IMR-90 (cell line): ENCODE results near the gene OLAH. TPM values are rescaled to one million over a fixed set of nuclear protein-coding genes. Genes with fewer than 3 reads are reported as not detected.

ENCODE experiments used
- ATAC-seq: fragments of 200-7000 bp; cut with Tn5 transposase; 2 replicates; pipeline ENCODE4 v1.9.1; 2020; ENCODE audit warnings: low read depth, mild to moderate bottlenecking, moderate library complexity
- BruUV-seq: library from RNA; stranded (reverse); fragments of 400-500 nt; replicated peaks from 2 replicates; lab custom pipeline; 2021; lab: Mats Ljungman, UMichigan
- CTCF ChIA-PET: fragments of 300-600 bp; formaldehyde crosslinking; extraction: SDS; loops from one replicate; lab custom pipeline; 2021; ENCODE audit warnings: antibody characterized with exemption; lab: Yijun Ruan, JAX
- POLR2A ChIA-PET: fragments of 300-600 bp; sonication (Branson Sonifier 250); formaldehyde crosslinking; loops from one replicate; lab custom pipeline; 2022; ENCODE audit warnings: antibody characterized with exemption; ENCODE audit not compliant: unreplicated experiment; lab: Charles Lee
- DNase-seq: peaks from one replicate; pipeline ENCODE4 v3.0.0; 2013
- H2AFZ ChIP-seq: replicated peaks from 2 replicates; pipeline ENCODE3; 2013; ENCODE audit warnings: low read length, mild to moderate bottlenecking; ENCODE audit not compliant: poor library complexity
- H2AK5ac ChIP-seq: 2 replicates; pipeline ENCODE4 v1.6.1; 2013; ENCODE audit warnings: low read depth, low read length, inconsistent platforms
- H2AK9ac ChIP-seq: replicated peaks from 2 replicates; pipeline ENCODE3; 2013; ENCODE audit warnings: mild to moderate bottlenecking, low read depth, low read length, moderate library complexity; ENCODE audit not compliant: poor library complexity
- H2BK120ac ChIP-seq: 2 replicates; pipeline ENCODE4 v1.6.1; 2013; ENCODE audit warnings: low read depth, low read length, inconsistent platforms
- H2BK15ac ChIP-seq: 3 replicates; pipeline ENCODE4 v1.6.1; 2013; ENCODE audit warnings: low read depth, low read length, inconsistent platforms
- H2BK20ac ChIP-seq: 2 replicates; pipeline ENCODE4 v1.6.1; 2013; ENCODE audit warnings: low read depth, mild to moderate bottlenecking, inconsistent platforms, low read length, moderate library complexity
- H2BK5ac ChIP-seq: 2 replicates; pipeline ENCODE4 v1.6.1; 2013; ENCODE audit warnings: mild to moderate bottlenecking, low read depth, low read length, inconsistent platforms; ENCODE audit not compliant: poor library complexity, severe bottlenecking
- H3K14ac ChIP-seq: replicated peaks from 2 replicates; pipeline ENCODE4 v1.6.1; 2013; ENCODE audit warnings: low read depth, low read length, inconsistent platforms
- H3K18ac ChIP-seq: 2 replicates; pipeline ENCODE4 v1.6.1; 2013; ENCODE audit warnings: low read depth, low read length, control low read depth
- H3K23ac ChIP-seq: 2 replicates; pipeline ENCODE4 v1.6.1; 2013; ENCODE audit warnings: low read depth, low read length, inconsistent platforms
- H3K27ac ChIP-seq: 2 replicates; pipeline ENCODE4 v1.5.1; 2013; ENCODE audit warnings: mild to moderate bottlenecking, control low read depth, low read length; ENCODE audit not compliant: insufficient read depth
- H3K27me3 ChIP-seq: 2 replicates; pipeline ENCODE4 v1.6.1; 2013; ENCODE audit warnings: low read length; ENCODE audit not compliant: control insufficient read depth, insufficient read depth
- H3K36me3 ChIP-seq: 2 replicates; pipeline ENCODE4 v1.6.1; 2013; ENCODE audit warnings: low read length, mixed read lengths; ENCODE audit not compliant: control insufficient read depth, insufficient read depth
- H3K4ac ChIP-seq: 2 replicates; pipeline ENCODE4 v1.6.1; 2013; ENCODE audit warnings: low read depth, low read length, inconsistent platforms
- H3K4me1 ChIP-seq: 2 replicates; pipeline ENCODE4 v1.6.1; 2013; ENCODE audit warnings: low read length, mixed read lengths; ENCODE audit not compliant: control insufficient read depth, insufficient read depth
- H3K4me2 ChIP-seq: 2 replicates; pipeline ENCODE4 v1.6.1; 2013; ENCODE audit warnings: low read depth, mild to moderate bottlenecking, control low read depth, low read length, moderate library complexity
- H3K4me3 ChIP-seq: 2 replicates; pipeline ENCODE4 v1.5.1; 2013; ENCODE audit warnings: low read depth, mild to moderate bottlenecking, control low read depth, low read length, moderate library complexity; ENCODE audit not compliant: insufficient read depth
- H3K56ac ChIP-seq: 2 replicates; pipeline ENCODE4 v1.6.1; 2013; ENCODE audit warnings: low read length, inconsistent platforms; ENCODE audit not compliant: insufficient read depth; ENCODE audit errors: extremely low read depth
- H3K79me1 ChIP-seq, 2 experiments: 2 replicates each; pipeline ENCODE4 v1.6.1; 2013; ENCODE audit warnings: low read length in 2 of 2, inconsistent platforms in 1 of 2, low read depth in 1 of 2
- H3K9ac ChIP-seq: 2 replicates; pipeline ENCODE4 v1.6.1; 2013; ENCODE audit warnings: low read depth, low read length, control low read depth
- H3K9me1 ChIP-seq: 2 replicates; pipeline ENCODE4 v1.6.1; 2013; ENCODE audit warnings: low read length, inconsistent platforms; ENCODE audit not compliant: insufficient read depth
- H3K9me3 ChIP-seq: 2 replicates; pipeline ENCODE4 v1.6.1; 2013; ENCODE audit warnings: low read length; ENCODE audit not compliant: control insufficient read depth, insufficient read depth
- H4K20me1 ChIP-seq: 2 replicates; pipeline ENCODE4 v1.6.1; 2013; ENCODE audit warnings: low read length, inconsistent platforms; ENCODE audit not compliant: insufficient read depth
- H4K5ac ChIP-seq: 2 replicates; pipeline ENCODE4 v1.6.1; 2013; ENCODE audit warnings: mild to moderate bottlenecking, low read depth, low read length, control low read depth
- H4K8ac ChIP-seq, 2 experiments: 2 replicates each; pipeline ENCODE4 v1.6.1; 2013; ENCODE audit warnings: low read depth in 2 of 2, low read length in 2 of 2, control low read depth in 1 of 2, inconsistent platforms in 1 of 2
- H4K91ac ChIP-seq: 2 replicates; pipeline ENCODE4 v1.6.1; 2013; ENCODE audit warnings: low read depth, low read length, inconsistent platforms; ENCODE audit not compliant: insufficient read depth
- BHLHE40 ChIP-seq: fragments of 150-350 bp; IDR thresholded peaks from 2 replicates; pipeline ENCODE4 v1.6.1; 2016; ENCODE audit warnings: mild to moderate bottlenecking, low read depth, low read length
- CTCF ChIP-seq: conservative IDR thresholded peaks from 2 replicates; pipeline ENCODE4 v1.5.1; 2012; ENCODE audit warnings: mild to moderate bottlenecking, low read depth, low read length, improper control_type of control experiment
- MAZ ChIP-seq: IDR thresholded peaks from 2 replicates; pipeline ENCODE4 v1.6.1; 2012; ENCODE audit warnings: low read depth, mild to moderate bottlenecking, low read length, improper control_type of control experiment, moderate library complexity, borderline replicate concordance
- MXI1 ChIP-seq: IDR thresholded peaks from 2 replicates; pipeline ENCODE4 v1.6.1; 2012; ENCODE audit warnings: low read depth, mild to moderate bottlenecking, low read length, moderate library complexity, borderline replicate concordance
- WGBS, 2 experiments: methylation state at CpG; one replicate each; pipeline versions ENCODE4 v1.1.5 to v1.1.7; 2013; ENCODE audit warnings: missing lambda C conversion rate in 2 of 2; ENCODE audit not compliant: insufficient read length in 1 of 2; ENCODE audit errors: extremely low coverage in 2 of 2; 5-methylcytosine and 5-hydroxymethylcytosine counted together
- dilution Hi-C: fragments of 300-500 bp; cut with HindIII; formaldehyde crosslinking; loops from one replicate; pipeline ENCODE4 v1.14.3; 2018; ENCODE audit warnings: low sequenced_read_pairs; ENCODE audit not compliant: unreplicated experiment
- in situ Hi-C: fragments of 300-500 bp; cut with MboI; formaldehyde crosslinking; loops from 3 replicates; pipeline ENCODE4 v1.14.3; 2019; ENCODE audit warnings: low sequenced_read_pairs, inconsistent platforms, mixed read lengths
- intact Hi-C: fragments of 100-400 bp; cut with micrococcal nuclease; formaldehyde crosslinking; loops from 2 replicates; pipeline ENCODE4 v1.10.0; 2022
- polyA plus RNA-seq, 3 experiments: library from polyadenylated mRNA; depleted of rRNA; stranded (reverse); fragments of >200 nt; gene quantifications; 2 replicates each; pipeline ENCODE4 v1.2.3, GENCODE V29; 2012; ENCODE audit warnings: low replicate concordance in 1 of 3
- total RNA-seq: library from RNA; depleted of rRNA; stranded (reverse); fragments of >200 nt; gene quantifications from 2 replicates; pipeline ENCODE4 v1.2.3, GENCODE V29; 2012

Gene OLAH
- total and polyA plus RNA-seq, 2 of the 4 experiments (the other 2 are of a cell fraction): not detected

GRCh38 chr10:15084502-15084922, 40.8 kb downstream of the OLAH start:
- DNase-seq: peak; percentile 92
- H3K9me3 ChIP-seq: no peaks in the 10 kb centered on the region
- CTCF ChIA-PET: no interaction called here

More at GRCh38 chr10:15084502-15084922, 40.8 kb downstream of the OLAH start:
- peak overlapping the region; percentile 35 for H3K4me3 ChIP-seq
- intact Hi-C loops (no loop called here), in situ Hi-C loops (loop anchor here (25.0 kb wide), 1 partner anchor 572 kb away; no protein-coding TSS in a partner anchor), dilution Hi-C loops (no loop called here)
- peaks cover 5% of the 10 kb centered on the region; the same call in 1 of the 2 replicates for H3K4me1 ChIP-seq
- H3K56ac ChIP-seq: no peak overlapping the region
- H4K8ac ChIP-seq: peak overlapping the region; percentile 41 to 73; a peak in 3 of 4 replicates
- no peak overlapping the region for H2BK5ac ChIP-seq
- H4K5ac ChIP-seq: peak overlapping the region; percentile 22
- no peak overlapping the region for H3K18ac ChIP-seq
- H2AK9ac ChIP-seq: no peak overlapping the region
- no peak overlapping the region for H2BK120ac ChIP-seq
- ATAC-seq: peak; percentile 86
- TF ChIP-seq BHLHE40 (no peak), MAZ (peak; percentile 91), MXI1 (no peak), CTCF (no peak)
- H3K4me2 ChIP-seq: peak overlapping the region; percentile 45
- no peaks in the 10 kb centered on the region for H4K20me1 ChIP-seq
- no peaks in the 10 kb centered on the region for H3K27me3 ChIP-seq
- peak overlapping the region; percentile 85 for H2AFZ ChIP-seq
- peak overlapping the region; percentile 40; the same call in 1 of the 2 replicates for H3K14ac ChIP-seq
- 0 out of 2 replicates have a peak overlapping the region, but pooled peaks have one; percentile 18 for H3K23ac ChIP-seq
- no peak overlapping the region for H2AK5ac ChIP-seq
- H3K27ac ChIP-seq: peak overlapping the region; percentile 1; the same call in 1 of the 2 replicates
- H3K79me1 ChIP-seq: no peaks in the 10 kb centered on the region
- 0 out of 2 replicates have a peak overlapping the region, but pooled peaks have one; percentile 31 for H4K91ac ChIP-seq
- H3K36me3 ChIP-seq: no peaks in the 10 kb centered on the region
- no peak overlapping the region for H2BK20ac ChIP-seq
- no peak overlapping the region for H2BK15ac ChIP-seq
- H3K4ac ChIP-seq: peak overlapping the region; percentile 66; the same call in 1 of the 2 replicates
- 55% methylated on average over 2 of the region's 7 CpGs; no CpG with 5 or more reads in 1 of the 2 experiments for WGBS, 2 experiments
- 0 out of 2 replicates have a peak overlapping the region, but pooled peaks have one; percentile 53 for H3K9ac ChIP-seq
- BruUV-seq: no TSS peak
- POLR2A ChIA-PET: no interaction called here
- H3K9me1 ChIP-seq: 0 out of 2 replicates have a peak, but pooled peaks cover 2% of the 10 kb centered on the region
